Fibroblast of peridontal ligament (primary cell): ENCODE results near the gene SMIM10.
"Not testable (repeated sequence)": the region's sequence is repeated elsewhere in the genome, so short reads cannot be mapped to it uniquely, and the experiment has no call there.

ENCODE experiments used
- DNase-seq: peaks from one replicate; pipeline ENCODE4 v3.0.0-alpha.2; 2010; ENCODE audit errors: extremely low read depth

SMIM10 gene

GRCh38 chrX:135010921-135011320 lies 20.1 kb downstream of the SMIM10 start:
- DNase-seq: no peak

DNA sequence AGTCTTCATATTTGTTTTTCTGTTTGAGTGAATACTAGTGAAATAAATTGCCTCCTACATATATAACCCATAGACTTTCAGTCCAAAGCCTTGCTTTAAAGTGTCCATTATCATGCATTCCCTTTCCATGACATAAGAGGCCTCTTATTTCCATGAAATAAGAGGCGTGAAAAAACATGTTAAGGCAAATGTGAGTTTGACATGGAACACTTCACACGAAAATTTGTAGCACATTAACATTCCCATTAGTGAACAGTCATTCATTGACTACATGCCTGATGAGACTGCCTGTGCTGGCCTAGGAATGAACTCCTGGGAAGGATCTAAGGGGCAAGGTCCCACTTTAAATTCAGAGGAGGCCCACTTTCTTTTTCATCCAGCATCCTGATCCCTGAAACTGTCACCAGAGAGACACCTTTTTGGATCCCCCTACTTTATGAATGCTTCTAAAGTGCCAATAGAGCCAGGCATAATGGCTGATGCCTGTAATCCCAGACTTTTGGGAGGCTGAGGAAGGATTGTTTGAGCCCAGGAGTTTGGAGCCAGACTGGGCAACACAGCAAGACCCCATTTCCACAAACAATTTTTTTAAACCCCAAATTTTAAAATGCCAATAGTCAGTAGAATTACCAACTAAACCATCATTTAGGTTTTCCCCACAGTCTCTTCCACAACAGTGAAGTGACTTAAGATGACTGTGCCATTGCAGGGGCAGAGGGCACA lies 24.9 kb downstream of the SMIM10 start:
- DNase-seq: no peak

DNA sequence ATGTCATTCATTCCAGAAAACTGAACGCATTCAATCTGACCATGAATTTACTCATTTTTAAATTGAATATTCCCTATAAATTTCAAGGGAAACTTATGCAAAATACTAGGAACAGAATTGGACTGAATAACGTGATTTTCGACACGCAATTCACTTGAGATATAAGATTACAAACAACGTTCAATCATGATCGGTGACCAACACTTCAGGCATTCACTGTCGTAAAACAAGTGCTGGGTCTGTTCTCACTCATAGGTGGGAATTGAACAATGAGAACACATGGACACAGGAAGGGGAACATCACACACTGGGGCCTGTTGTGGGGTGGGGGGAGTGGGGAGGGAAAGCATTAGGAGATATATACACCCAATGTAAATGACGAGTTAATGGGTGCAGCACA lies 29.1 kb downstream of the SMIM10 start:
- DNase-seq: not testable (repeated sequence)

DNA sequence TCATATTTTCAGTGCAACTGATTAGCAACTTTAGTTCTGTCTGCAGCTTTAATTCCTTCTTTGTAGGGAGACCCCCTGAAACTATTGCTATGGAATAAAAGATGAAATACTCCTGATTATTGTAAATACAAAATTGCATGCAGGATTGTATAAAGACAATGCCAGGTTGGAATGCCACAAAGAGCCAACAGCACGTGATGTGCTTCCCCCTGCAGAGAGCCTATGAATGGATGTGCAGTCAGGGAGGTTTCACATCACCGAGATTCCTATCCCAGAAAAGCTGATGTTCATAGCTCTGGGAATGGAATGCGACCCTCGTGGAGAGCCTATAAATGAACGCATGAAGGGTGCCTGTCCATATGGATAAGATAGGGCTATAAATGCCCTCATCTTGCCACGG lies 33.0 kb downstream of the SMIM10 start:
- DNase-seq: not testable (repeated sequence)

- DNase-seq: no peak
Measured at GRCh38 chrX:135024526-135024925, 33.7 kb downstream of the SMIM10 start.

DNA sequence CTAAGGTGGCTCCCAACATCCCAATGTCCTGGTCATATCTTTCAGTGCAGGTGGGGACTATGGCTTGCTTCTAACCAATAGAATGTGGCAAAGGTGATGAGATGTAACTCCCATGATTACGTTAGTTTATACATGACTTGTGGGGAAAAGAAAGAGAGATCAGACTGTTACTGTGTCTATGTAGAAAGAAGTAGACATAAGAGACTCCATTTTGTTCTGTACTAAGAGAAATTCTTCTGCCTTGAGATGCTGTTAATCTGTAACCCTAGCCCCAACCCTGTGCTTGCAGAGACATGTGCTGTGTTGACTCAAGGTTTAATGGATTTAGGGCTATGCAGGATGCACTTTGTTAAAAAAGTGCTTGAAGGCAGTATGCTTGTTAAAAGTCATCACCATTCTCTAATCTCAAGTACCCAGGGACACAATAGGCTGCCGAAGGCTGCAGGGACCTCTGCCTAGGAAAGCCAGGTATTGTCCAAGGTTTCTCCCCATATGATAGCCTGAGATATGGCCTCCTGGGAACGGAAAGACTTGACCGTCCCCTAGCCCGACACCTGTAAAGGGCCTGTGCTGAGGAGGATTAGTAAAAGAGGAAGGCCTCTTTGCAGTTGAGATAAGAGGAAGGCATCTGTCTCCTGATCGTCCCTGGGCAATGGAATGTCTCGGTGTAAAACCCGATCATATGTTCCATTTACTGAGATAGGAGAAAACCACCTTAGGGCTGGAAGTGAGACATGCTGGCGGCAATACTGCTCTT lies 39.6 kb downstream of the SMIM10 start:
- DNase-seq: not testable (repeated sequence)

- DNase-seq: not testable (repeated sequence)
Measured at GRCh38 chrX:135041149-135042123, 50.6 kb downstream of the SMIM10 start.
